ENCODE data around the gene DDX31. TPM values are rescaled to one million over a fixed set of nuclear protein-coding genes. Genes with fewer than 3 reads are reported as not detected.

DDX31 gene
- total and polyA plus RNA-seq, 2 donors (not counting 1 experiment from before 2014, with no cell fraction given), result 16.4 to 22.7 TPM

DNA sequence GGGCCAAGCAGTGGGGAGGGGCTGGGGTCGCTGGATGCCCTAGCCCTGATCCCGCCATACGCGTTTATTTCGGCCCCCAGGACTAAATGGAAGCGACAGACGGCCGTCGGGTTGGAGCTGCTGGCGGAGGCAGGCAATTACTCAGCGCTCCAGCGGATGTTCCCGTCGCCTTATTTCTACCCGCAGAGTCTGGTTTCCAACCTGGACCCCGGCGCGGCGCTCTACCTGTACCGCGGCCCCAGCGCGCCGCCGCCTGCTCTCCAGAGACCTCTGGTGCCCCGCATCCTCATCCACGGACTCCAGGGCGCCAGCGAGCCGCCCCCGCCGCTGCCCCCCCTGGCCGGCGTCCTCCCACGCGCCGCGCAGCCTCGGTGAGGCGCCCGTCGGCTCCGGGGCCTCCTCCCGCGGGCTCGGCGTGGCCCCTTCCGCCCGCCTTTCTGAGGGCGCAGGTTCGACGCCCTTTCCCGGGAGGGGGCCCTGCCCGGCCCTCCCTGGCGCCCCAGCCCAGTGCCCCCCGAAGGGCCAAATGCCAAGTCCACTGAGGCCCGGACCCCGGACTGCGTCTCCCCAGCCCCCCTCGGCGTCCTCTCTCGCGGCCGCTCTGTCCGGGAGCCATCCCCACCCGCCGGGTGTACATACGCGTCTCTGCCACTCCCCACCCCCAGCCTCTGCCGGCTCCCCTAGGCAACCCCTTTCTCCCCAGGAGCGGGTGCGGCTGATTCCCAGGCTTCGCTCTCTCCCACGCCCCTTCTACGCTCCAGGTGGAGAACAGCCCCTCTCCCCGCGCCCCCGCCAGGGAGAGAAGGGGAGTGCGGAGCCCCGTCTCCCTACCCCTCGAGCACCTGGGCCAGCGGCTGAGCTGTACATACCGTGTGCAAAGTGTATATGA is 80.4 kb downstream of the DDX31 start:
- DNase-seq (peak; percentile 30), ATAC-seq (ENCODE audit: low read depth) (no peak)
- ChIA-PET POLR2A (no interaction called here), CTCF (no interaction called here)
- Histone ChIP-seq H4K20me1 (ENCODE audit: control insufficient read depth, insufficient read depth, low read length, poor library complexity, severe bottlenecking) (peaks cover 8% of the 10 kb centered on the region), H3K9ac (ENCODE audit: low read length) (no peak overlapping the region), H3K27me3 (replicated peaks in 1 of 4; ENCODE audit: control extremely low read depth in 1 of 4, control insufficient read depth in 3 of 4, insufficient read depth in 4 of 4, low read length in 3 of 4) (peaks cover 0 to 76% (median 51%) of the 10 kb centered on the region in 4 experiments), H2AFZ (ENCODE audit: insufficient read depth, low read depth, low read length, poor library complexity, severe bottlenecking) (no peak overlapping the region), H3K4me1 (ENCODE audit: control insufficient read depth in 2 of 2, insufficient read depth in 2 of 2, low read length in 2 of 2) (peaks cover 27 to 35% of the 10 kb centered on the region in 2 donors), H3K79me2 (ENCODE audit: control insufficient read depth, insufficient read depth, low read length) (no peaks in the 10 kb centered on the region), H3K27ac (ENCODE audit: low read length in 2 of 2) (no peak overlapping the region), H3K9me3 (ENCODE audit: control extremely low read depth in 1 of 3, control insufficient read depth in 2 of 3, insufficient read depth in 1 of 3, low read length in 2 of 3) (peaks cover 0 to 45% (median 0%) of the 10 kb centered on the region in 3 donors), H3K4me3 (ENCODE audit: control extremely low read depth in 1 of 5, extremely low read depth in 1 of 5, insufficient read depth in 1 of 5, low read depth in 2 of 5, low read length in 4 of 5) (no peak overlapping the region), H3K4me2 (replicated peaks; ENCODE audit: low read depth, low read length, poor library complexity, severe bottlenecking) (no peak overlapping the region), H3K36me3 (replicated peaks in 1 of 2; ENCODE audit: control extremely low read depth in 1 of 2, control insufficient read depth in 1 of 2, extremely low read depth in 1 of 2, insufficient read depth in 2 of 2, low read length in 1 of 2) (peaks cover 0 to 2% of the 10 kb centered on the region in 2 experiments)
- peaks cover 23% of the 10 kb centered on the region for H3K4me1 Mint-ChIP-seq
- WGBS (ENCODE audit: insufficient coverage), result 6% methylated on average over 79 of the region's 83 CpGs
- TF ChIP-seq, protein P1, sequence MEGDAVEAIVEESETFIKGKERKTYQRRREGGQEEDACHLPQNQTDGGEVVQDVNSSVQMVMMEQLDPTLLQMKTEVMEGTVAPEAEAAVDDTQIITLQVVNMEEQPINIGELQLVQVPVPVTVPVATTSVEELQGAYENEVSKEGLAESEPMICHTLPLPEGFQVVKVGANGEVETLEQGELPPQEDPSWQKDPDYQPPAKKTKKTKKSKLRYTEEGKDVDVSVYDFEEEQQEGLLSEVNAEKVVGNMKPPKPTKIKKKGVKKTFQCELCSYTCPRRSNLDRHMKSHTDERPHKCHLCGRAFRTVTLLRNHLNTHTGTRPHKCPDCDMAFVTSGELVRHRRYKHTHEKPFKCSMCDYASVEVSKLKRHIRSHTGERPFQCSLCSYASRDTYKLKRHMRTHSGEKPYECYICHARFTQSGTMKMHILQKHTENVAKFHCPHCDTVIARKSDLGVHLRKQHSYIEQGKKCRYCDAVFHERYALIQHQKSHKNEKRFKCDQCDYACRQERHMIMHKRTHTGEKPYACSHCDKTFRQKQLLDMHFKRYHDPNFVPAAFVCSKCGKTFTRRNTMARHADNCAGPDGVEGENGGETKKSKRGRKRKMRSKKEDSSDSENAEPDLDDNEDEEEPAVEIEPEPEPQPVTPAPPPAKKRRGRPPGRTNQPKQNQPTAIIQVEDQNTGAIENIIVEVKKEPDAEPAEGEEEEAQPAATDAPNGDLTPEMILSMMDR (IDR thresholded peaks at IDR 0.05), result no peak
- TF ChIP-seq EZH2 (IDR thresholded peaks at IDR 0.05; ENCODE audit: borderline replicate concordance, insufficient read depth, low read depth, low read length, poor library complexity, severe bottlenecking), result no peak
- H3K27me3 Mint-ChIP-seq, result peaks cover 49% of the 10 kb centered on the region
- no peak overlapping the region for H3K4me3 Mint-ChIP-seq
- no peaks in the 10 kb centered on the region for H3K9me3 Mint-ChIP-seq (ENCODE audit: insufficient read depth)
- H3K27ac Mint-ChIP-seq, result no peak overlapping the region
- intact Hi-C loops (cut with micrococcal nuclease), result no loop called here

DNA sequence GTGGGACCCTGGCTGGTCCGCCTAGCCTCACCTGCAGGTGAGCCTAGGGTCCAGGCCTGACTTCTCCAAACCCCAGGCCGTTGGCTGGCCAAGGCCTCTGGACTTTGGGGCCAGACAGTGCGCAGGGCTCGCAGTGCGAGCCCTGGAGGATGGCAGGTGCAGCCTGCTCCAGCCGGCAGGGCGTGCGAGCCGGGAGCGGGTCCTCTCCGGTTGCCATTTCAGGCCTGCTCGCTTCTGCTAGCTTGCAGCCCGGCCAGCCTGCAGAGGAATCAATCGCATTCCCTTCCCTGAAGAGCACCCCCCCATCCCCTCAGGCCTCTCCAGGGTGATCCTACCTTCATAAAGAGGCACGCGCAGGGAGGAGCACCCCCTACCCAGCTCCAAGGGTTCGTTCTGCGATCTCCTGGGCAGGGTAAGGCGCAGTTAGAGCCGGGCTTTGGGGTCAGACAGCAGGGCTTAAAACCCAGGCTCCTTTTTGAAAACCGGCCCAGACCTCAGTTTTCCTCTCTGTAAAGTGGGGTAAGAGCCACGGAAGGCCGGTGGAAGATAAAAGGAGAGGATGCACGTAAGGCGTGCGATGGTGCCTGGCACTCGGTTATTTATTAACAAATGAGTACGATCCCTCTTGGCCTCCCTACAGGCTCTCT is 81.2 kb downstream of the DDX31 start:
- H3K36me3 ChIP-seq (replicated peaks in 1 of 2; ENCODE audit: control extremely low read depth in 1 of 2, control insufficient read depth in 1 of 2, extremely low read depth in 1 of 2, insufficient read depth in 2 of 2, low read length in 1 of 2), result no peaks in the 10 kb centered on the region
- H3K4me2 ChIP-seq (replicated peaks; ENCODE audit: low read depth, low read length, poor library complexity, severe bottlenecking), result no peak overlapping the region
- H3K27ac Mint-ChIP-seq, result no peak overlapping the region
- WGBS (ENCODE audit: insufficient coverage), result 16% methylated on average over 25 of the region's 28 CpGs
- peak; percentile 31 for DNase-seq
- peaks cover 27 to 35% of the 10 kb centered on the region in 2 donors for H3K4me1 ChIP-seq (ENCODE audit: control insufficient read depth in 2 of 2, insufficient read depth in 2 of 2, low read length in 2 of 2)
- H3K27me3 ChIP-seq (replicated peaks in 1 of 4; ENCODE audit: control extremely low read depth in 1 of 4, control insufficient read depth in 3 of 4, insufficient read depth in 4 of 4, low read length in 3 of 4), result peaks cover 0 to 84% (median 58%) of the 10 kb centered on the region in 4 experiments
- H3K4me3 ChIP-seq (ENCODE audit: control extremely low read depth in 1 of 5, extremely low read depth in 1 of 5, insufficient read depth in 1 of 5, low read depth in 2 of 5, low read length in 4 of 5), result no peak overlapping the region
- H3K9me3 ChIP-seq (ENCODE audit: control extremely low read depth in 1 of 3, control insufficient read depth in 2 of 3, insufficient read depth in 1 of 3, low read length in 2 of 3), result peaks cover 0 to 45% (median 0%) of the 10 kb centered on the region in 3 donors
- no peak overlapping the region for H3K4me3 Mint-ChIP-seq
- no peaks in the 10 kb centered on the region for H3K9me3 Mint-ChIP-seq (ENCODE audit: insufficient read depth)
- no peak for TF ChIP-seq EZH2 (IDR thresholded peaks at IDR 0.05; ENCODE audit: borderline replicate concordance, insufficient read depth, low read depth, low read length, poor library complexity, severe bottlenecking)
- TF ChIP-seq, protein P1 (IDR thresholded peaks at IDR 0.05), result no peak
- no peak overlapping the region for H3K27ac ChIP-seq (ENCODE audit: low read length in 2 of 2)
- no peaks in the 10 kb centered on the region for H3K79me2 ChIP-seq (ENCODE audit: control insufficient read depth, insufficient read depth, low read length)
- H2AFZ ChIP-seq (ENCODE audit: insufficient read depth, low read depth, low read length, poor library complexity, severe bottlenecking), result no peak overlapping the region
- no peak for ATAC-seq (ENCODE audit: low read depth)
- intact Hi-C loops (cut with micrococcal nuclease), result no loop called here
- peaks cover 53% of the 10 kb centered on the region for H3K27me3 Mint-ChIP-seq
- CTCF ChIA-PET, result no interaction called here
- POLR2A ChIA-PET, result no interaction called here
- peaks cover 23% of the 10 kb centered on the region for H3K4me1 Mint-ChIP-seq
- no peak overlapping the region for H3K9ac ChIP-seq (ENCODE audit: low read length)
- H4K20me1 ChIP-seq (ENCODE audit: control insufficient read depth, insufficient read depth, low read length, poor library complexity, severe bottlenecking), result peaks cover 8% of the 10 kb centered on the region
